Endothelial cell of umbilical vein (primary cell): Measurements from ENCODE around the gene POU3F3. TPM values are rescaled to one million over a fixed set of nuclear protein-coding genes. Genes with fewer than 3 reads are reported as not detected.

Source experiments
- BruUV-seq: library from RNA; stranded (reverse); fragments of 400-500 nt; replicated peaks from 2 replicates; lab custom pipeline; 2021; lab: Mats Ljungman, UMichigan
- CTCF ChIA-PET: fragments of 300-600, 350-600 bp; sonication (Branson Sonifier 250); formaldehyde crosslinking; loops from one replicate; lab custom pipeline; 2021; ENCODE audit warnings: antibody characterized with exemption, inconsistent platforms; lab: Charles Lee
- POLR2A ChIA-PET: fragments of 300-600, 350-600 bp; sonication (Branson Sonifier 250); formaldehyde crosslinking; loops from one replicate; lab custom pipeline; 2021; ENCODE audit warnings: antibody characterized with exemption, inconsistent platforms; lab: Charles Lee
- DNase-seq: peaks from one replicate; pipeline ENCODE4 v3.0.0-alpha.2; 2011; ENCODE audit warnings: low read depth, low spot score
- FAIRE-seq: peaks from 2 replicates; lab custom pipeline; 2011; peaks lifted over from hg19 to GRCh38; lab: Jason Lieb, UNC
- H2AFZ ChIP-seq: 2 replicates; pipeline ENCODE4 v1.6.0; 2012; ENCODE audit warnings: low read depth, low read length, control low read depth, inconsistent platforms
- H3K27ac ChIP-seq: 2 replicates; pipeline ENCODE4 v1.5.1; 2011; ENCODE audit warnings: low read depth, mild to moderate bottlenecking, control low read depth, low read length, moderate library complexity; ENCODE audit not compliant: insufficient read depth
- H3K27me3 ChIP-seq, 2 experiments: 2 replicates each; pipeline versions ENCODE4 v1.6.0 to v1.6.1; 2011; ENCODE audit warnings: low read length in 2 of 2, mixed read lengths in 1 of 2; ENCODE audit not compliant: control insufficient read depth in 2 of 2, insufficient read depth in 2 of 2
- H3K36me3 ChIP-seq, 2 experiments: 2 replicates in 1 of 2; 3 replicates in 1 of 2; pipeline ENCODE4 v1.5.1; 2011; ENCODE audit warnings: low read length in 2 of 2, mild to moderate bottlenecking in 1 of 2, moderate library complexity in 1 of 2; ENCODE audit not compliant: control insufficient read depth in 2 of 2, insufficient read depth in 2 of 2; ENCODE audit errors: extremely low read depth in 1 of 2
- H3K4me1 ChIP-seq: 3 replicates; pipeline ENCODE4 v1.5.1; 2011; ENCODE audit warnings: mild to moderate bottlenecking, low read length; ENCODE audit not compliant: control insufficient read depth, insufficient read depth; ENCODE audit errors: extremely low read depth
- H3K4me2 ChIP-seq: 2 replicates; pipeline ENCODE4 v1.6.1; 2011; ENCODE audit warnings: low read length, control low read depth, mixed read lengths; ENCODE audit not compliant: insufficient read depth
- H3K4me3 ChIP-seq, 3 experiments: fragments of 200-600 bp in 1 of 3; sonication (generic), shearing (Covaris generic) in 1 of 3; replicated peaks in 1 of 3; 2 replicates each; pipeline ENCODE4 v1.5.1; 2011 to 2016; ENCODE audit warnings: control low read depth in 3 of 3, low read length in 3 of 3, mild to moderate bottlenecking in 2 of 3, inconsistent platforms in 1 of 3, low read depth in 1 of 3, moderate library complexity in 1 of 3; ENCODE audit not compliant: insufficient read depth in 1 of 3
- H3K79me2 ChIP-seq: 2 replicates; pipeline ENCODE4 v1.6.0; 2012; ENCODE audit warnings: low read length, inconsistent platforms; ENCODE audit not compliant: control insufficient read depth, insufficient read depth
- H3K9ac ChIP-seq: replicated peaks from 2 replicates; pipeline ENCODE3; 2011; ENCODE audit warnings: low read length, control low read depth; ENCODE audit not compliant: insufficient read depth; ENCODE audit errors: extremely low read depth
- H3K9me1 ChIP-seq: replicated peaks from 3 replicates; pipeline ENCODE4 v1.6.0; 2011; ENCODE audit warnings: mild to moderate bottlenecking, low read length; ENCODE audit not compliant: control insufficient read depth, insufficient read depth; ENCODE audit errors: extremely low read depth
- H3K9me3 ChIP-seq: replicated peaks from 2 replicates; pipeline ENCODE4 v1.5.1; 2012; ENCODE audit warnings: low read length, inconsistent platforms; ENCODE audit not compliant: control insufficient read depth, insufficient read depth
- H4K20me1 ChIP-seq: replicated peaks from 2 replicates; pipeline ENCODE3; 2011; ENCODE audit warnings: mild to moderate bottlenecking, low read length; ENCODE audit not compliant: control insufficient read depth, insufficient read depth; ENCODE audit errors: extremely low read depth
- MYC ChIP-seq: IDR thresholded peaks from one replicate; pipeline ENCODE4 v1.6.1; 2011; ENCODE audit warnings: mild to moderate bottlenecking, low read depth, low read length
- POLR2A ChIP-seq: IDR thresholded peaks from 2 replicates; pipeline ENCODE4 v1.6.1; 2012; ENCODE audit warnings: low read depth, mild to moderate bottlenecking, control low read depth, low read length
- dilution Hi-C: fragments of 300-500 bp; cut with MboI; formaldehyde crosslinking; loops from one replicate; pipeline ENCODE4 v1.15.0; 2019; ENCODE audit warnings: low sequenced_read_pairs; ENCODE audit not compliant: extremely low pct_ligation_motif_present
- intact Hi-C: fragments of 100-400 bp; cut with micrococcal nuclease; formaldehyde crosslinking; loops from one replicate; pipeline ENCODE4 v1.10.0; 2022
- polyA plus RNA-seq, 4 experiments: library from polyadenylated mRNA; depleted of rRNA in 3 of 4; stranded (reverse) in 3 of 4; unstranded in 1 of 4; fragments of >200 nt; gene quantifications; 2 replicates each; pipeline versions ENCODE4 v1.2.1 to v1.2.3, GENCODE V29; 2011 to 2012; ENCODE audit warnings: missing spikeins in 1 of 4
- total RNA-seq: library from RNA; stranded (reverse); gene quantifications from 2 replicates; pipeline ENCODE4 v1.2.3, GENCODE V29; 2021
- TF ChIP-seq, protein P1 (sequence below): IDR thresholded peaks from 2 replicates; pipeline ENCODE4 v1.6.1; 2011; ENCODE audit not compliant: insufficient read depth, insufficient read length

Gene POU3F3
- total and polyA plus RNA-seq, 2 donors (not counting 3 experiments of a cell fraction or from before 2014, with no cell fraction given): not detected

- ChIA-PET POLR2A (no interaction called here), CTCF (no interaction called here)
- no TSS peak for BruUV-seq
- TF ChIP-seq MYC: no peak
- intact Hi-C loops: no loop called here
- DNase-seq: no peak
- no peak for FAIRE-seq
- Histone ChIP-seq H3K9ac (no peak overlapping the region), H4K20me1 (no peaks in the 10 kb centered on the region), H3K9me3 (no peaks in the 10 kb centered on the region), H3K27ac (no peak overlapping the region), H3K79me2 (no peaks in the 10 kb centered on the region), H3K4me1 (no peaks in the 10 kb centered on the region), H3K9me1 (no peaks in the 10 kb centered on the region), H3K4me2 (no peak overlapping the region), H2AFZ (no peak overlapping the region), H3K27me3 (no peaks in the 10 kb centered on the region), H3K4me3 (no peak overlapping the region), H3K36me3 (no peaks in the 10 kb centered on the region)
- dilution Hi-C loops: no loop called here
Observed at GRCh38 chr2:104888489-104889258, 34.8 kb downstream of the POU3F3 start.

DNA sequence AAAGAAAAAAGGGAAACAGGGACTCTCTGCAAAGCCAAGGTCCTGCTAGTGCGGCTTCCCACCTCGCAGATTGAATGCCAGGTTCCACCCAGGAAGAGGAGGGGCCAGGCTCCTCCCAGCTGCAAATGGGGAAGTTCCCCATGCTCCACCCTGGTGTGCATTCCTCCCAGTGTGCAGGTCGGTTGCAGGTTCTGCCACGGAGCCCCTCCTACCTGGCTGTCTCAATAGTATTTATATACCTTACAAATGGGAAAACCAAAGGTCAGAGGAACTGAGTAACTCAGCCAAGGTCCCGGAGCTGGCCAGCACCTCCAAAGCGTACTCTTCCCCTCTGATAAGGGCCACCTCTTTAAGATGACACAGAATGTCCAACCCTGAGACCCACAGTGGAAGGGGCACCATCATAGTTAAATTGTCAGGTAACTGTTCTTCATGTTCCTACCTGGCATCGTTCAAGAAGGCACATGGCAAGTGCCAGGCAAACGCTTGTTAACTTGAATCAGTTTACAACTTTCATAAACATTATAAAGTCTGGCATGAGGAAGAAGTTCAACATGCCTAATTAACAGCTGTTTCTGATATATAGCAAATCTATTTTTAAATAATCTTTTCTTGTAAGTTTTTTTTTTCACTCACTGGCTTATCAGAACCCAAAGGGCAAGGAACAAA, 35.5 kb downstream of the POU3F3 start:
- no peaks in the 10 kb centered on the region for H3K27me3 ChIP-seq
- no peaks in the 10 kb centered on the region for H4K20me1 ChIP-seq
- no peak overlapping the region for H2AFZ ChIP-seq
- H3K27ac ChIP-seq: no peak overlapping the region
- DNase-seq (no peak), FAIRE-seq (no peak)
- BruUV-seq: no TSS peak
- ChIA-PET CTCF (no interaction called here), POLR2A (no interaction called here)
- H3K4me3 ChIP-seq: no peak overlapping the region
- no peak overlapping the region for H3K4me2 ChIP-seq
- H3K36me3 ChIP-seq: no peaks in the 10 kb centered on the region
- no peaks in the 10 kb centered on the region for H3K9me3 ChIP-seq
- TF ChIP-seq, protein P1, sequence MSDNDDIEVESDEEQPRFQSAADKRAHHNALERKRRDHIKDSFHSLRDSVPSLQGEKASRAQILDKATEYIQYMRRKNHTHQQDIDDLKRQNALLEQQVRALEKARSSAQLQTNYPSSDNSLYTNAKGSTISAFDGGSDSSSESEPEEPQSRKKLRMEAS: no peak
- TF ChIP-seq MYC: no peak
- TF ChIP-seq POLR2A: no peak
- H3K9me1 ChIP-seq: no peaks in the 10 kb centered on the region
- dilution Hi-C loops (no loop called here), intact Hi-C loops (no loop called here)
- H3K4me1 ChIP-seq: no peaks in the 10 kb centered on the region
- no peak overlapping the region for H3K9ac ChIP-seq
- H3K79me2 ChIP-seq: no peaks in the 10 kb centered on the region
